Stimulated activated CD4-positive, alpha-beta T cell treated with anti-CD3 and anti-CD28 coated beads, Interleukin-12 subunit alpha, Interleukin-12 subunit beta, amount 100 ng/mL, for 48 hours (primary cell): ENCODE measurements around the gene ATXN1.

Source experiments
- DNase-seq, 3 donors: peaks; one replicate each; pipeline ENCODE4 v3.0.0-alpha.2; 2020; ENCODE audit warnings: low read depth in 2 of 3, low spot score in 1 of 3

The ATXN1 gene

DNA sequence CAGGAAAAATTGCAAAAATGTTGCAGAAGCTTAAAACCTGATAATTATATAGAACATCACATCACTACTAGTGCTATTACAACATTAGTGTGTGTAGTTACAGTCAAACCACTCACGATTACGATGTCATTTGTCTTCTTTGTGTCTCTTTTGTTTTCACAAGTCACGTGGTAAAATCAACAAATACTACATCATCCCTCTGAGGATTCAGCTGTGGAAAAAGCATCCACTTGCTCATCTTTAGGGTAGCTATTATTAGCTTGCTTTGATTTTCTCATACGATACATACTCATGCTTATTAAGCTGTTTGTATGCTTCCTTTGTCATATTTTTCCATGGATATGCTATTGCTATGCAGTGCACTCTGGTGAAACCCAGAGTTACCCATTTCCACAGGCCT lies 22.2 kb upstream of the ATXN1 start:
- no peak for DNase-seq

DNA sequence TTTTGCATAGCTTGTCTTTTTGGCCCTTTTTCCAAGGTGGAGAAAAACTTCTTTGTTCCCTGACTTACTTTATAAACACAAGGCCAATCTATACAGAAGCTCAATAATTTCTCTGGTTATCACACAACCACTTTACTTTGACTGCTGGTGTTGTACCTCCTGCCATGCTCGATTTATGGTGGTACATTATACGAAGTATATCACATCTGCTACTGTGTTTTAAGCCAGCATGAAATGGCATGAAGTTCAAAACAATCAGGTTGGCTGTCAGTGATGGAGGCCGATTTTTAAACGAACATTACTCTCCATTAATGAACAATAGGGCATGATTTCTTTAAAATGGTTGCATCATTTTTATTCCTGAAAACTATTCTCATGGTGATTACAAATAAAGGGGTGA lies 21.0 kb upstream of the ATXN1 start:
- DNase-seq = no peak

DNA sequence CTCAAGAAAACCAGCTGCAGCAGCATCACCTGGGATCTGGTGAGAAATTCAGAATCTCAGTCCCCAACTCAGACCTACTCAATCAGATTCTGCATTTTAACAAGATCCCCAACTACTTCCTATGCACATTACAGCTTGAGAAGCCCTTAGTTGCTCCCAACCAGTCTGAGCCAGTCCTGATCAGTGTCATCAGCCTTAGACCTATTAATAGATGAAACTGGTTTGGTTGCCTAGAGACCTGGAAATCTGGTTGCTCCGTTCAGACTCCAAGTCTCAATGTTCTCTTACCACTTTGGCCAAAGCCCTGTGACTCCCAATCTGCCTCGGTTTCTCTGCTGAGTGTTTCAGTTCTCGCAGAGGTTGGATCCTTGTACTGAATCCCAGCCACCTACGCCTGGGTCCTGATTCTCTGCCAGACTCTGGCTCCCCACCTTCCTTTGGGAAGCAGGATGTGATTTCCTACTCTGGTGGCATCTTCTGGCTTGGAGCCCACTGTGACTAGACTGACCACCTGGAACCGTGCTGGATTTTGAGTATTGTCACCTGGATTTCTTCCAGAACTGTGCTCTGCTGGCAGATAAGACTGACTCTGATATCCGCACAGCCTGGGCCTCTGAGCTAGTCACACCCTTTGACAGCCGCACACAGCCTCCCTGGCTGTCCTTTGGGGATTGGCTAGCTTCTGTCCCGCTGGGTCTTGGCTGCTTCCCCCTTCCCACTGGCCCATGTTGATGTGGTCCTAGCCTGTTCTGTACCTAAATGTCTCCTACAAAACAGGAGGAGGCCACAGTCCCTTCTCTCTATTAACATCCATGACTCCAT lies 20.3 kb upstream of the ATXN1 start:
- no peak for DNase-seq

DNA sequence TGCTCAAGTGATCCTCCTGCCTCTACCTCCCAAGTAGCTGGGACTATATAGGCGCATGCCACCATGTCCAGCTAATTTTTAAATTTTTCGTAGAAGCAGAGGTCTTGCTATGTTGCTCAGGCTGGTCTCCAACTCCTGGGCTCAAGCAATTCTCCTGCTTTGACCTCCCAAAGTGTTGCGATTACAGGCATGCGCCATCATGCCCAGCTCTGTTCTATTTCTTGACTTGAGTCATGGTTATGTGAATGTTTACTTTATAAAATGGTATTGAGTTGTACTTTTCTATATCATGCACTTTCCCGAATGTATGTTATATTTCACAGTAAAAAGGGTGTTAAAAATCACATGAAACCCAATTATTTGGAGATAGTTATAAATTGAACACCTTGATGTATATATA lies 17.3 kb upstream of the ATXN1 start:
- DNase-seq = no peak

DNA sequence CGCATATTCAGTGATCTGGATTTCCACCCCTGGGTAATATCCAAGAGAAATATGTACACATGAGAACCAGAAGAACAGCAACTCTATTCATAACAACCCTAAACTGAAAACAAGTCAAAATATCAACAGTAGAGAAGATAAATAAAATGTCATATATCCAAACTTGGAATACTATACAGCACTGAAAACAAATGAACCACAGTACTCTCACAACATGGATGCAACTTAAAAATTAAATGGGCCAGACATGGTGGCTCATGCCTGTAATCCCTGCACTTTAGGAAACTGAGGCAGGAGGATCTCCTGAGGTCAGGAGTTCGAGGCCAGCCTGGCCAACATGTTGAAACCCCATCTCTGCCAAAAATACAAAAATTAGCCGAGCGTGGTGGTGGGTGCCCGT lies 16.5 kb upstream of the ATXN1 start:
- DNase-seq = no peak

DNA sequence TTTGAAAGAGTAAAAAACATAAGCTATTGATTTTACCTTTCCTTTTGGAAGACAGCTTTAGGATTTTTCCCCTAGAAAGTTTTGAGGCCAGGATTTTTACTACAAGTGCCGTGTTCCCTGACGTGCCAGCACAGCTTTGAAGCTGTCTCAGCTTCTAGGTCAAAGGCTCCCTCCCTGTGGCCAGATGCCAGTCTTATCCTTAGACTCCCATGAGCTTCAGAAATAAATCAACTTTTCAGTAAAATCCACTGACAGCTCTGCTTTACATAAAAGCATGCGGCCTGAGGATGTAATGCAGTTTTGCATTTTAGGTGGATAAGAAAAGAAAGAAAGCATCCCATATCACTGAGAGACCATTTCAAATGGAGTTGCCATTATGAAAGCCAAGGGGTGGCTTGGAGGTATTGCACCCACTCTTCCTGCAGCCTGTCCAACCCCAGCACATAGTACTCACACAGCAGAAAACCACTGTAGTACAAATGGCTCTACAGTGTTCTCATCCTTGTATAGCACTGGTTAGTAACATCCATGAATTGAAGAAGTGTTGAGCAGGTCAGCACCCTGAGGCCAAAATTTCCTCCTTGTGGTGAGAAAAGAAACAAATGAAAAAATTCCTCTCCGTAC lies 15.2 kb upstream of the ATXN1 start:
- DNase-seq = no peak

DNA sequence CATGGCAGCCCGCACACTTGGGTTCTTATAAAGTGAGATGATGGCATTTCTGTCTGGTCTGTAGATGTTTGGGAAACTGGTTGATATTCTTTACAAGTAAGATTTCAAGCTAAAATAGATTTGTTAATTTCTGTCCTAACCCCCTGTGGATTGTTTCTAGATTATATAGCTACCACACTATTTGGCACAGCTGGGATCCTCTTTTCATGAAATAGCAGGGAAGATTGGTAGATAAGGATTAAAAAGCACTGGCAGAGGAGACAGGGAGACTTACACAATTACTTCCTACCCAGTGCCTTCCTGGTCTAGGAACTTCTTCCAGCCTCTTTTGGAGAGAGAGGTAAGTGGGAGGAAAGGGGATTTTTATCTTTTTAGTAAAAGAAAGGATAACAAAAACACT lies 13.2 kb upstream of the ATXN1 start:
- DNase-seq = no peak

DNA sequence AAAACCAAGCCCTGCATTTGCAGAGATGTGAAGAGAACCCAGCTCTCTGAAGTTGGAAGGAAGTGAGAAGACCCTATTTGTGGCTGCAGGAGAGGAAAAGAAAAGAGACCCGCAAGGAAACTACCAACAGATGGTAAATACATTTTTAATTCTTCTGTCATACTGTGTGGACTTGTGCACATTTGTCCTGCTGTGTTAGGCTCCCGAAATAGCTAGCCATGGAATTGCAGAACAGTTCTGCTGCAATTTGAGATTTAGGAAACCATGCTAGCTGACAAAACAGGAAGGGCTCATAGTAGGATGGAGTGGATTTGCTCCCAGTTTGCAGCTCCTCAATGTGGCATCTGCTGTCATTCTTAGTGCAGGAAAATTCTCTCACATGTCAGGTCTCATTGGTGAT lies 12.1 kb upstream of the ATXN1 start:
- DNase-seq = no peak

DNA sequence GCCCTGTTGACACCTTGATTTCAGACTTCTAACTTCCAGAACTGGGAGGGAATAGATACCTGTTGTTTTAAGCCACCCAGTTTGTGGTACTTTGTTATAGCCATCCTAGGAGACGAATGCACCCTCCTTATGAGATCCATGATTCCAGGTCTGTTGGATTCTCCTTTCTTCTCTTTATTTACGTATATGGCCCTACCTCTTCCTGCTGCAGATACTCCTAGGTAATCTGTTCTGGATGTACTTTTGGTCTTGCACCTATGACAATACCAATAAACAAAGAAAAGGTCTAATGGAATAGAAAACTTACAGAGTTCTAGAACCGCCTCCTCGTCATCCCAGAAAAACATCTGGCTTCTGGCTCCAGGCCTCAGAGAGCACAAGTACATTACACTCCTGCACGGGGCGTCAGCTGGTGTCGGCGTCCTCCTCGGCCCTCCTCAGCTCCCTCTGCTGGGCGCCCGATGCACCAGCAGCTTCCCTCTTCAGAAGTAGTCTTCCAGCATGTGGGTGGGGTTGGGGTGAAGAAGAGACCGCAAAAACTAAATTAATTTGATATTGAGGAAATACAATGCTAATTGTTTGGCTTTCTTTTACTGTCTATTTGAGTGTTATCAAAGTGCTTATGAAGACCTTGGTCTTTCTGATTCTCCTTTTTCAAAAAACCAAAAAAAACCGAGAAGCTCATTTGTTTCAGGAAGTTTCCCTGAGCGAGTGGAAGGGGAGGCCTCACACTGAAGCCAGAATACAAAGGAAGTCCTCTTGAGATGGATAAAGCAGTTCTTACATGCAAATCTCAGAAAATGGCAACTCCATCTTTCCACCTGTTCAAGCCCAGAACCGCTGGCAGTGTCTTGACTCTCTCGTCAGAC lies 9.7 kb upstream of the ATXN1 start:
- peak; percentile 50 to 73 (median 71) for DNase-seq

DNA sequence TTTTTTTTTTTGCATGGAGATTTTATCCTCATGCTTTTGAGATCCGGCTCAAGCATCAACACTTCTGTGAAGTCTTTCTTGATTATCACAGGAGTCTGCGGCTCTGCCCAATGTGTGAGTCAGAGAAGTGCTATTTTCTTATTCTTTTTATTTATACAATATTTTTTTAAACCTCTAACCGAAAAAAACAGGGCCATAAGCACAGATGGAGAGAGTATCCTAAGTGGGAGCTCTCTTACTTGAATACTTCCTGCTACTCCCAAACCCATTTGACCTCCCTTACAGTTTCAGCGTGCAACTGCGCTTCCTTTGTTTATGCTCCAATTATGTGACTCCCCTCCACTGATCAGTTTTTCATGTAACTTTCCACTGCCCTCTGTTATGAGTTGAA lies 8.7 kb upstream of the ATXN1 start:
- DNase-seq = no peak

DNA sequence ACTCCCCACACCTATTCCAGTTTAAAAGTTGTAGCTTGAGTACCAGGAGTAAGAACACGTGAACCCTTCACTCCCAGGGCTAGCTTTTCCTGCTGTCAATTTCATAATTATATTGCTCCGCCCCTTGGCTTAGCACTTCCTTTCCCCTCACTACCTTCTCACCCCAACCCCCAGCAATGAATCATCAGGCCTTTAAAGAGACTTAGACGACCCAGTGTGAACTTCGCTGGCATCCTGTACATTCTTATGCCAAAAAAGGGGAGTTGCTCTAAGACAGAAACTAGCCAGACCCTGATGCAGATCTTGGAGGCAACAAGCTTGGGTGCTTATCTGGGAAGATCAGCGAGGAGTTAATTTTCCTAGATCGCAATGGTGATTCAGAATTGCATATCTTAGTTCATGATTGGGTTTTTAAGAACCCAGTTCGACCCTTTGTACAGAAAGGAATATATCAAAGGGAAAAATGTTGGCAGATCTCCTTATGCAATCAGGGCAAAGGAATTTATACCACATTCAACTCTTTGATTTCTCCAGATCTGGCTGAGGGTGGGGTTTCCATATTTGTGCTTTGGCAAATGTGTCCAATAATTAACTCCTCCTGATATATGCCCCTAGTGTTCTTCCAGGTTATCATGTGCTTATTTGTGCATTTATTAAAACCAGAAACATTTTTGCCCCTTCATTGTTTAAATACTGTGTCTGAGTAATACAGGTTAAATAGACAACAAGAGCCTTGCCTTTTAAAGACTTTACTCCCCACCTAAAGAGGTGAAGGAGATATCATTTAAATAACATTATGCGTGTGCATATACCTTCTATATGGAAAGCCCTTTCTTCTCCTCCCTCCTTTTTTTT lies 8.1 kb upstream of the ATXN1 start:
- DNase-seq = peak; percentile 8 to 54 (median 35)

DNA sequence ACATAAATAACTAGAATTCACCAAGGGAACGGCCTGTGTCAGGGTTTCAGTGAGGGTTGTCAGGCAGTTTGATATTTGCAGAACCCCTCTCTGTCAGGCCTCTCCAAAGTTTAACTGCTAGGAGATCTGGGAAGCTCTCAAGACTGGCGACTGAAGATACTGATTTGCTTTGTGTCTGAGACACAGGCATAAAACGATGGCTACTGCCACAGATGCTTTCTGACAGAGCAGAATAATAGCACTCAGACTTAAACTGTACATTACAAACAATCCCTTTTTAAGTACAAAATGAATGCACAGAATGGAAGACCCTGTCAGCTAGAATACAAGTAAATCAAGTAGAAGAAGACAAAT lies 7.2 kb upstream of the ATXN1 start:
- no peak for DNase-seq

DNA sequence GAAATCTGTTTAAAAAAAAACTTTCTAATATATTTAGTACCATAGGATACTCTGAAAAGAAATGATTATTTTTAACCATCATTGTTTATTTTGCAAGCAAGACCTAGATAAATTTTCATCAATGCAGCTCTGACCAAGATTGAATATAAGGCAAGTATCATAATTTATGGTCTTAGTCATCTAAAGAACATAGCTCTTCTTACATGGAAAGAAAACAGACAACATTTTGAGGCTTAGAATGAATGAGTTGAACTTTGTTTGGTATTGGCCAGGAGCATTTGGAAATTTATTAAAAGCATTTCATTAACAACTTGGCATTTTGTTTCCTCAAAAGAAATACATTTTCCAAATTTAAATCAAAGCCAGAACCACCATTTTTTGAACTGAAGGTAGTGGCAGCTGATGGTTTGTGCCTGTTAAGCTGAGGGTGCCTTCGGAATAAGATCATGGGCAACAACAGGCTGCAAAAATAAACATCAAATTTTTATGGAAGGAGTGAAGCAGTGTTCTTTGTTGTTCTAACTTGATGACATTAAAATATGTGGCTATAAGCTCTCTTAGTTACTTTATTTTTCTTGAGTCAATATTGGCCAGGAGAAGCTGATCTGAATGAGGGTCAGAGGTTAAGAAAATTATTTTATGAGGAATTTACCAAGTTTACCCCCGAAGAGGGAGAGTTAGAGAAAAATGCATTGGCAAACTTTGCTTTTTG lies 6.7 kb upstream of the ATXN1 start:
- no peak for DNase-seq

DNA sequence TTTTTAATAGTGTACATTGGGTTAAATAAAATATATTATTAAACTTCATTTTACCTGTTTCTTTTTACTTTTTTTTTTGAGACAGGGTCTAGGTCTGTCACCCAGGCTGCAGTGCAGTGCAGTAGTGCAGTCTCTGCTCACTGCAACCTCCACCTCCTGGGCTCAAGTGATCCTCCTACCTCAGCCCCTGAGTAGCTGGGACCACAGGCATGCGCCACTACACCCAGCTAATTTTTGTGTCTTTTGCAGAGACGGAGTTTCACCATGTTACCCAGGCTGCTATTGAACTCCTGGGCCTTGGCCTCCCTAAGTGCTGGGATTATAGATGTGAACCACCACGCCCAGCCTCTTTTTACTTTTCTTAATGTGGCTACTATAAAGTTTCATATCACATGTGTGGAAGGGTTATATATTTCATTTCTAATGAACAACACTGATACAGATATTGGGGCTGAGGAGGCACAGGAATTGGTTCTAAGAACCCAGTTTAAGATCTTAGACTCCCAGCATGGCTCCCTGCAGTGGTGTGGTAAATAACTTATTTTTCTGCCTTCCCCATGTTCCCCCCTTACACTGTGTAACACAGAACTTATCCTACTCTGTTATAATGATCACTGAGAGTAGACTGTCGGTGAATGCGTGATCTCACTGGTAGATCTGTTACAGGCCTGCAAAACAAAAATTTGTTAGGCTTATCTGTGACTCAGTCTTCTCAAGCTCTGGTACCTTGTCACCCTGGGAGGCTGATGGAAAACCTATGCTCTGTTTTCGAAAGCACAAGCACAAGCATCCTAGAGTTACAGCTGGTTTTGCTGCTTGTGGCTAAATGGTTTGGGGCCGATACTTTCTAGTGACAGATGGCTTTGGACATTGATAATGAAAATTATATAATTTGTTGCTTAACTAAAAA lies 5.8 kb upstream of the ATXN1 start:
- DNase-seq = no peak

DNA sequence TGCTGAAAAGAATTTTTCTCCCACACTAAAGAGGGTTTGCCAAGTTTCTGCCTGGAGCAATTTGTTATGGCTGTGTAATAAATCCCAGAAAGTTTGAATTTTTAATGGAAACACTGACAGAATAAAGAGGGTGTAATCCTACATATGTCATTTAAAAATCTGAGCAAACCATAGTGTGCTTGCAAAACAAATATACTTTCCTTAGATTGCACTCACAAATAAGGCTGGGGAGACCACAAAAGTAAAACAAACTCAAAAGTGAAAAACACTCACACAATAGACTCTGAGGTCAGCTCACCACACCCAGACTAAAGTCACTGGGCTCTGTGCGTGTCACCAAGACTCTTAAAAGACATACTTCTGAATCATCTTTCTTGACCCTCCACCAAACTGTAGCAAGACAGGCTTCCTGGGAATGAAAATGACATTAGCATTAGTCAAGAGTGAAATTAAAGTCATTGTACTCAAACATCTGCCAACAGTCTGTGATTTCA lies 4.8 kb upstream of the ATXN1 start:
- DNase-seq = peak in 2 of 3 donors; percentile 25 to 31

DNA sequence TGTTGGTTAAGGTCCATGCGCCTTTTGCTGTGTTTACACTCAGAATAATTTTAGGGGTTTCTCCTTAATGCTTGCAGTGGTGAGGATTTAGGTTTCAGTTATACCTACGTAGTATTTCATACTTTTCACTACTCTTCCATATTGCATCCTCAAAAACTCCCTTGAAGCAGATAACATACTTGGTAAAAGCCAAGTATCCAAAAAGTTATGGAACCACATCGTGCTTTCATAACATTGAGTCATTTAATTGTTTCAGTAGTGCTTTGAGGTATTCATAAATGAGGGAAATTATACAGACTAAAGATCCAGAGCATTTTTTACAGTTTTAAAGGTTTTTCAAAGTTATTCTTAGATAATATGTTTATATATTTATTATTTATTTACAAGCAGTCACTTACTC lies 4.0 kb upstream of the ATXN1 start:
- no peak for DNase-seq

DNA sequence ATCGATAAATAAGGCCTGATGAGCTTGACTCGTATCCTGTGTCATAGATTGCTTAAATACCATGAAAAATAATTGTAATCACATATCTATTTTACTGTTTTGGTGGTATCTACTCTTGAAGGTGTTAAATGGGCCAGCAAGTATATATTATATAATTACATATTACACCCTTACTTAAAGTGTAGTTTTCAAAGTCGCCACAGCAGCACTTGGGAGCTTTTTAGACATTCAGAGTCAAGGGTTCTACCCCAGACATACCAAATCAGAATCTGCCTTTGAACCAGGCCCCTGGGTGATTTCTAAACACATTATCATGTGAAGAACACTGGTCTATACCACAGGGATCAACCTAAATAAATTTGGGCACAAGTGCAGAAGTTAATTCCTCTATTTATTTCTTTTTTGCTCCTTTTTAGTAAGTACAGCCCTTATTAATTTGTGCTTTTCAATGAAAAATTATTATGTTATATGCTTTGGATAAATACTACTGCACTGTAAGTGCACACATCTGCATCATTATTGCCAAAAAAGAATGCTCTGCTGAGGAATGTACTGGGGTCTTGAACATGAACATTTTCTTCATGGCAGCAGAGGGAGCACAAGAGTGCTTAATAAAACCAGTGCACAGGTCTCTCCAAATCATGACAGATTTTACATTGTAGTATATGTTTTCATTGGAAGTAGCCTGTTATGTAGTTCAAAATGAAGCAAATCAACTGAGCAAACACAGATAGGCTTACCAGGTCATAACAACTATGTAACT lies 3.1 kb upstream of the ATXN1 start:
- DNase-seq = no peak
